HepG2 (cell line): Measurements from ENCODE around the gene RNU2-63P. TPM values are rescaled to one million over a fixed set of nuclear protein-coding genes. Genes with fewer than 3 reads are reported as not detected.

Experiments used
- GMEB2 ChIP-seq: IDR thresholded peaks from 2 replicates; pipeline ENCODE4 v1.6.1; 2016; ENCODE audit warnings: missing biosample characterization, missing genetic modification reagents, low read depth
- HMGXB4 ChIP-seq, 2 experiments: sonication (generic) in 1 of 2; formaldehyde crosslinking in 1 of 2; IDR thresholded peaks; 2 replicates each; pipeline versions ENCODE4 v1.4.0 to v1.6.1; 2018 to 2020; ENCODE audit warnings: missing genetic modification reagents in 2 of 2, borderline replicate concordance in 1 of 2, low read depth in 1 of 2, mild to moderate bottlenecking in 1 of 2, missing biosample characterization in 1 of 2
- HNRNPK ChIP-seq: fragments of 200-400 bp; formaldehyde crosslinking; IDR thresholded peaks from 2 replicates; pipeline ENCODE4 v1.6.1; 2018; ENCODE audit warnings: low read length, low read depth, moderate library complexity, mild to moderate bottlenecking; ENCODE audit not compliant: poor library complexity, severe bottlenecking
- JARID2 ChIP-seq: sonication (generic); formaldehyde crosslinking; IDR thresholded peaks from 2 replicates; pipeline ENCODE4 v1.8.1; 2023; ENCODE audit warnings: missing genetic modification reagents, inconsistent platforms; ENCODE audit not compliant: insufficient replicate concordance
- NFAT5 ChIP-seq: sonication (generic); formaldehyde crosslinking; IDR thresholded peaks from 2 replicates; pipeline ENCODE4 v1.4.0; 2020; ENCODE audit warnings: missing genetic modification reagents
- POLR2G ChIP-seq: fragments of 200-400 bp; formaldehyde crosslinking; IDR thresholded peaks from 2 replicates; pipeline ENCODE4 v1.6.1; 2018; ENCODE audit warnings: mild to moderate bottlenecking, low read depth, low read length, moderate library complexity
- REST ChIP-seq, 2 experiments: IDR thresholded peaks; 2 replicates each; pipeline ENCODE4 v1.6.1; 2011 to 2012; ENCODE audit warnings: low read length in 2 of 2, borderline replicate concordance in 1 of 2, low read depth in 1 of 2, mild to moderate bottlenecking in 1 of 2, moderate library complexity in 1 of 2
- SALL1 ChIP-seq: sonication (generic); formaldehyde crosslinking; IDR thresholded peaks from 2 replicates; pipeline ENCODE4 v1.8.0; 2022; ENCODE audit warnings: mild to moderate bottlenecking, missing genetic modification reagents
- SMAD3 ChIP-seq: sonication (generic); formaldehyde crosslinking; IDR thresholded peaks from 2 replicates; pipeline ENCODE4 v1.4.0; 2020; ENCODE audit warnings: missing genetic modification reagents
- YEATS4 ChIP-seq: sonication (generic); formaldehyde crosslinking; IDR thresholded peaks from 2 replicates; pipeline ENCODE4 v1.4.0; 2020; ENCODE audit warnings: missing genetic modification reagents, borderline replicate concordance
- ZNF224 ChIP-seq: sonication (generic); formaldehyde crosslinking; IDR thresholded peaks from 2 replicates; pipeline ENCODE4 v1.5.0; 2020; ENCODE audit warnings: mild to moderate bottlenecking, missing genetic modification reagents
- ZNF382 ChIP-seq: sonication (generic); formaldehyde crosslinking; IDR thresholded peaks from 2 replicates; pipeline ENCODE4 v1.5.0; 2020; ENCODE audit warnings: missing genetic modification reagents, mild to moderate bottlenecking, borderline replicate concordance
- polyA plus RNA-seq, 8 experiments: library from polyadenylated mRNA; depleted of rRNA in 3 of 8; stranded (reverse) in 7 of 8; unstranded in 1 of 8; fragments of >200 nt; fragmentation: Illumina TruSeq in 4 of 8; extraction: Trizol in 4 of 8; gene quantifications; 2 replicates each; pipeline versions ENCODE4 v1.2.1 to v1.2.3, GENCODE V29; 2011 to 2016; ENCODE audit warnings: low read depth in 4 of 8, missing spikeins in 1 of 8, mixed read lengths in 1 of 8; ENCODE audit not compliant: insufficient read depth in 1 of 8
- total RNA-seq, 5 experiments: library from RNA; depleted of rRNA; stranded (reverse); fragments of >200 nt; fragmentation: Illumina TruSeq; extraction: Trizol; gene quantifications; 2 replicates each; pipeline ENCODE4 v1.2.3, GENCODE V29; 2016; ENCODE audit warnings: low read depth in 1 of 5
- TF ChIP-seq, protein P1 (sequence below): sonication (generic); formaldehyde crosslinking; IDR thresholded peaks from 2 replicates; pipeline ENCODE4 v1.8.0; 2022; ENCODE audit warnings: low read depth, missing genetic modification reagents

The RNU2-63P gene
- total and polyA plus RNA-seq, 2 of the 13 experiments (the other 11 are each of a cell fraction or from before 2014, with no cell fraction given) = 6.8 TPM; not detected in 1

- TF ChIP-seq, protein P1, sequence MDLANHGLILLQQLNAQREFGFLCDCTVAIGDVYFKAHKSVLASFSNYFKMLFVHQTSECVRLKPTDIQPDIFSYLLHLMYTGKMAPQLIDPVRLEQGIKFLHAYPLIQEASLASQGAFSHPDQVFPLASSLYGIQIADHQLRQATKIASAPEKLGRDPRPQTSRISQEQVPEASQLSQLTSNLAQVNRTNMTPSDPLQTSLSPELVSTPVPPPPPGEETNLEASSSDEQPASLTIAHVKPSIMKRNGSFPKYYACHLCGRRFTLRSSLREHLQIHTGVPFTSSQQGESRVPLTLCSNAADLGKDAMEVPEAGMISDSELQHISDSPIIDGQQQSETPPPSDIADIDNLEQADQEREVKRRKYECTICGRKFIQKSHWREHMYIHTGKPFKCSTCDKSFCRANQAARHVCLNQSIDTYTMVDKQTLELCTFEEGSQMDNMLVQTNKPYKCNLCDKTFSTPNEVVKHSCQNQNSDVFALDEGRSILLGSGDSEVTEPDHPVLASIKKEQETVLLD (CRISPR knock-in tag) = no peak
- TF ChIP-seq HMGXB4 (CRISPR knock-in tag; IDR thresholded peaks at IDR 0.05; ENCODE audit: borderline replicate concordance in 1 of 2, low read depth in 1 of 2) (peak; percentile 84 to 94), YEATS4 (CRISPR knock-in tag) (peak; percentile 88), SALL1 (peak; percentile 83), HNRNPK (peak; percentile 80), POLR2G (peak; percentile 96), REST (IDR thresholded peaks at IDR 0.05; ENCODE audit: borderline replicate concordance in 1 of 2, low read depth in 1 of 2, low read length in 2 of 2) (no peak), NFAT5 (CRISPR knock-in tag) (peak; percentile 46; the same call in 1 of the 2 replicates), ZNF382 (no peak), SMAD3 (CRISPR knock-in tag) (no peak), ZNF224 (CRISPR knock-in tag) (no peak), GMEB2 (CRISPR knock-in tag) (no peak), JARID2 (CRISPR knock-in tag) (no peak)
Observed at GRCh38 chr2:88055371-88056128, 39.2 kb upstream of the RNU2-63P start, which contains the start of gene KRCC1 (continued).
